GM18870 (cell line): Measurements from ENCODE around the gene AATK.

Experiments
- ATAC-seq: cut with Tn5 transposase; IDR thresholded peaks from one replicate; pipeline ENCODE4 v1.9.1; 2021; ENCODE audit warnings: moderate library complexity; ENCODE audit not compliant: unreplicated experiment

The AATK gene

GRCh38 chr17:81116704-81117103 lies 49.3 kb downstream of the AATK start:
- no peak for ATAC-seq

DNA sequence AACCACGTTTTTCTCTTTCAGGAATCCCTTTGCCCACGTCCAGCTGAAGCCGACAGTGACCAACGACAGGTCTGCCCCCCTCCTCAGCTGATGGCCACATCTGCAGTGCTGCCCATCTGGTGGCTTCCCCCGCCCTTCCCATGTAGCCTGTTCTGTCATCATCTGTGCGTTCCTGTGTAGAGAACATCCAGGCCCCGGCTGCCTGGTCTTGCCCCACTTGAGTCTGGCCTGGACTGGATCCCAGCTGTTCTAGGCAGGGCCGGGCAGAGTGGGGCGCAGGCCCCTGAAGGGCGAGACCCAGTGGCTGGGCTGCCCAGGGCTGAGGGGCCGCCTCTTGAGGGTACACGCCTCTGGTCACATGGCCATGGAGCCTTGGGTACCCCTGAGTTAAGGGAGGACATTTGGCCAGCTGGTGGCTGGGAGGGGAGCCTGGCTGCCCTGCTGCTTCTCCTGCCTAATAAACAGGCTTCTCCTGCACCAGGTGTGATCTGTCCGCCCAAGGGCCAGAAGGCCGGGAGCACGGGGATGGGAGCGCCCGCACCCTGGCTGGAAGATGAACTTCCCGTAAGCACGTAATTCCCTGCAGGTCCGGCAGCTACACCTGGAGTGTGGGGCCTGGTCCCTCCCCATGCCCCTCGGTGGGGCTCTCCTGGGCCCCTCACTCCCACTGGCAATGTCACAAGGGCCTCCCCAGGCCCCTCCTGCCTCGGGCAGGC lies 50.1 kb downstream of the AATK start:
- ATAC-seq = no peak

- no peak for ATAC-seq
Measured at GRCh38 chr17:81115219-81115618, 50.8 kb downstream of the AATK start.

GRCh38 chr17:81114351-81115093 lies 51.5 kb downstream of the AATK start:
- ATAC-seq = no peak

GRCh38 chr17:81113158-81113724 lies 52.8 kb downstream of the AATK start:
- no peak for ATAC-seq

GRCh38 chr17:81112450-81112849 lies 53.6 kb downstream of the AATK start:
- no peak for ATAC-seq

DNA sequence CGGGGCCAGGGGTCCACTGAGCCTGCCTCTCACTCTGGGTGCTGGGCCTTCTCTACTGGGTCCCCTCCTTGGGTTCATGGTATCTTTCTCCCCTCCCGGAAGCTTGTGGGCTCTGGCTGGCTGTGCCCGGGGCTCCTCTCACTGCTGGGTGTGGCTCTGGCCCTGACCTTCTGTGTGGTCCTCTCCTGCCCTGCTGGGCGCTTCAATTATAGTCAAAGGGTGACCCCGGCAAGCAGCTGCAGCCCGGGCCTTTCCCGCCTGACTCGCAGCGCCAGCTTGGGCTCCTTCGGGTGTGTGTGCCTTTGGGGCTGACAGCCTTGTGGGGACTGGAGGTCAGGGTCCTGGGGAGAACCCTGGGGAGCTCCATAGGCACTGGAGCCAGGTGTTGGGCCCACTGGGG lies 55.0 kb downstream of the AATK start:
- no peak for ATAC-seq

DNA sequence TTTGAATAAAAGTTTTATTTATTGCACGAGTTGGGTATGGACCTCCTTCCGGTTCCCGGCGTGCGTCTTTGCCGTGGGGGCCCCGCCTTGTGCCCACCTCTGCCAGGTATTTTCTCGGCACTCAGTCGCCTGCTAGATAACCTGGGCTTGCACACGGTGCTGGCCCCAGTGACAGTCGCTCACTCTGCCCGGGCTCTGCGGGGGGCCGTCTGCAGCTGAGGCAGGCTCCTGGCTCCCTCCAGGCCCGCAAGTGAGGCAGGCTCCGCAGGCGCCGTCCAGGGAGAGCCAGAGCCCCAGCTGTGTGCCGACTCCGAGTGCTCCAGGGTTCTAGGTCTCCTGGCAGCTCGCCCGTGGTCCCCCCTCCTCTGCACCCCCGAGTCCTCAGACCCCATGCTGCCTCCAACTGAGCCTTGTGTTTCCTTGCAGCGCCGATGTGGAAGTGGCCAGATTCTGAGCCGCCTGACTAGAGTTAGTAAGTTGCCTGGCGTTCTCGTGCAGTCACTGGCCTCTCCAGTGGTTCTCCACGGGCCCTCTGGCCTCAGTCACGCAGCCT lies 55.5 kb downstream of the AATK start:
- no peak for ATAC-seq

DNA sequence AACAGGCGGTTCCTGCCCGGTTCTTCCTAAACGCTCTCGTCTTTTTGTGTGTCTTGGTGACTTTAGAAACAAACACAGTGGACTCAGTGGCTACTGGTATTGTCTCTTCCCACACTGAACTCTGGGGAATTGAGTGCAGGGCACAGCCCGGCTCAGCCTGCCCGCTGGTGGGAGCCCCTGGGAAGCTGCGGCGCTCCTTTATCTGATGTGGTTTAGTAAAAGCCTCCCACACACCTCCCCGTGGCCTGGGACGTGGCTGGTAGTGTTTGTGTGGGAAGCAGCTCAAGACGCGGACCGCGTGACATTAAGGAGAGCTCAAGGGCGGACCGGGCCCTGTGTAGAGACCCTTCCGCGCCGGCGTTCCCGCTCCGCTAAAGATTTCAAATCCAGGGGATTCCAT lies 56.1 kb downstream of the AATK start:
- ATAC-seq = no peak

DNA sequence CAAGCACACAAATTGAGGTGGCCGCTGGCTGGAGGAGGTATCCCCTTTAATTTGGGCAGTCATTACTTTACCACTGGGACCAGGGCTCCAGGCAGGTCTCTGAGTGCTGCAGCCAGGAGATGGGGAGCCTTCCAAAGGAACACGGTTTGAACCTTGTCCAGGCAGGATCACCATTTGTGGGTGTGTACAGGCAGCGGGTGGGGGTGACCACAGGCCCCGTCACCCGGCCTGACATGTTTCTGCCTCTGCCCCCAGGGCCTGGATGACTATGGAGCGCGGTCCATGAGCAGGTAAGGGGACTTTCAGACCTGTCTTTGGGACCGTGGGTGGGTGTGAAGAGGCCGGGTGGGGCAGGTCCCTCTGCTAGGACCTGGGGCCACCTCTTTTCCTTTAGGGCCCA lies 57.8 kb downstream of the AATK start:
- ATAC-seq = no peak

DNA sequence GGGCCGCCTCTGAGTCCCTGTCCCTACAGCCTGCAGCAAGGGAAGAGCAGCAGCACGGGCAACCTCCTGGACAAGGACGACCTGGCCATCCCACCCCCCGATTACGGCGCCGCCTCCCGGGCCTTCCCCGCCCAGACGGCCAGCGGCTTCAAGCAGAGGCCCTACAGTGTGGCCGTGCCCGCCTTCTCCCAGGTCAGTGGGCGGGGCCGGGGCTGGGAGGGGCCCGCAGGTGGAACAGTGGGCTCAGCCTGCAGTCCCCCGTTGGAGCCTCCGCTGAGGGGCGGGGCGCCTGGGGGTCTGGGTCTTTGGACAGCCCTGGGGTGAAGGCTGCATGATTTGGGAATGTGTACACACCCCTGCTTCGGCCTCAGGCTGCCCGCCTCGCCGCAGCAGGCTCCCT lies 59.3 kb downstream of the AATK start:
- ATAC-seq = no peak

DNA sequence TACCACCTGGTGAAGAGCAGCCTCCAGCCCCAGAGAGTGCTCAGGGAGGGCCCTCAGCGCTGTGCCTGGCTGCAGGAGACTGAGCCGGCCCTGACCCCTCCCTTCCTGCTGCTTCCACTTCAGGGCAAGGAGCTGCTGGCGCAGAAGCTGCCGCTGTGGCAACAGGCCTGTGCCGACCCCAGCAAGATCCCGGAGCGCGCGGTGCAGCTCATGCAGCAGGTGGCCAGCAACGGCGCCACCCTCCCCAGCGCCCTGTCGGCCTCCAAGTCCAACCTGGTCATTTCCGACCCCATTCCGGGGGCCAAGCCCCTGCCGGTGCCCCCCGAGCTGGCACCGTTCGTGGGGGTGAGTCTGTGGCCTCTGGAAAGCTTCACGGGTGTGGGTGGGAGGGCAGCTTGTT lies 62.6 kb downstream of the AATK start:
- ATAC-seq = no peak

DNA sequence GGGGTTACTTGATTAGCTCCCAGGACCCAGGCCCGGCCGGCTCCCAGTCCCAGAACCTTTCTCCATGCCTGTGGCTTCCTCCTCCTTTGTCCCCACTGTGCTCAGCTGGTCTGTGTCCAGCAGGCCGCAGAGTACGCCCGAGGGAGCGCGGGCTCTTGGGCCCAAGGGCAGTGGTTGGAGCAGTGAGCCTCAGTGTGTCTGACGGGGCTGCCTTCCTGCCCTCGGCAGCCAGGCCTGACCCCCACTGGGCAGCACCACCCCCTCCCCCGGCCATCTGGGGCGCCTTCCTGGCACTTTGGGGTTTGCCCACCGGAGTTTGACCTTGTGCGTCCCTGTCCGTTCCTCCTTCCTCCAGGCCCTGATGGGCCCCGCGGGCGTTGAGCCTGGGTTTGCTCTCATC lies 63.2 kb downstream of the AATK start:
- ATAC-seq = no peak

GRCh38 chr17:81102352-81102751 lies 63.7 kb downstream of the AATK start:
- no peak for ATAC-seq

DNA sequence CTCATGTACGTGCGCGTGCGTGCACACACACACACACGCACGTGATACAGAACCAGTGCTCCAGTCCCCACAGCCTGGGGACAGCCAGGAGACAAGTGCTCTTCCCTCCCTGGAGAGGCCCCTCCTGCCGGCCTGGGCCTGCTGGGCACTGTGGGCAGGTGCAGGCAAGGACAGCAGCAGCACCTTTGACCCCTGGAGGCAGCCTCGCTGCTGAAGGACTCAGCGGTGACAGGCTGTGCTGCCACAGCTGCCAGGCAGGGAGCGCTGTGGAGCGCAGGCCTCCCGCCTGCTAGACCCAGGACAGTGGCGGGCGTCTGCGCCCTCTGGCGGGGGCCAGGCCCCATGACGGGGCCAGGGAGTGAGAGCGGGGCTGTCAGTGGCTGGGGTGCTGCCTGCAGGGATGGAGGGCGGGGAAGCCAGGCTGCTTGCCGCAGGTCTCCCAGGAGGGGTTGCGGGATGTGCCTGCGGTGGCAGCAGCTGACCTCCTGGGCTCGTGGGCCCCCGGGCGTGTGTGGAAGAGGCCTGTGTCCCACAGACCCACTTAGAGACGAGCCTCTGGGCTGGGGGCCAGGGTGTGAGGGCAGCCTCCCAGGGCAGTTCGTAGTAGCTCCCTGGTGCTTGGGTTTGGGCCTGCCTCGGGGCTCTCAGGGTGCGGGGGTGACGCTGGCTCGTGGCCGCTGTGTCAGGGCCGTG lies 64.3 kb downstream of the AATK start:
- ATAC-seq = no peak

DNA sequence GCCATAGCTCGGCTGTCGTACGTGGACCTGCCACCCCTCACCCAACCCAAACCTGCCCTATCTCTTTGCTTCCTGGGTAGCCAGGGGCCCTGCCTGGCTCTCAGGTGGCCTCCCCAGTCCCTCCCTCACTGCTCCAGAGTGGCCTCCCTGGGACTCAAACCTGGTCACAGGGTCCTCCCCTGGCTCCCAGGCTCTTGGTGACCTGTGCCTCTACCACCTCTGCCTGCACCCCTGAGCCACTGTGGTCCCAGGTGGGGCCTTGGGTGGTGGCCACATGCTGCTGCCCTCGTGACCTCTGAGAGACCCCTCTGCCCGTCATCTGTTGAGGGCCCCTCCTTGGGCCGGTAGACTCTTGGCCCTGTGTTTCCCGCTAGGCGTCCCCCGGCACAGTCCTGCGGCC lies 65.4 kb downstream of the AATK start:
- no peak for ATAC-seq

DNA sequence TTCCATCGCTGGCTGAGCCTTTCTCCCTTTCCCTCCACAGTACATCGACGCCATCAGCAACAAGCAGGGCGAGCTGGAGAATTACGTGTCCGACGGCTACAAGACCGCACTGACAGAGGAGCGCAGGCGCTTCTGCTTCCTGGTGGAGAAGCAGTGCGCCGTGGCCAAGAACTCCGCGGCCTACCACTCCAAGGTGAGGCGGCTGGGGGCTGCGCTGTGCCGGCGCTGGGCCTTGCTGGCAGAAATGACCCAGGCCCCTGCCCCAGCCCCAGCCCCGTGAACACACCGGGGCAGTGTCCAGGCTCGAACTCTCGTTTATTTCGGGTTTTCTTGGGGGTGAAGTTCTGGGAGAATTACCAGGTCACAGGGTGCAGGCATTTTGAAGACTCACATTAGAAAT lies 66.1 kb downstream of the AATK start:
- ATAC-seq = no peak

GRCh38 chr17:81097943-81098308 lies 68.1 kb downstream of the AATK start:
- no peak for ATAC-seq

GRCh38 chr17:81097134-81097942 lies 68.7 kb downstream of the AATK start:
- ATAC-seq = no peak

DNA sequence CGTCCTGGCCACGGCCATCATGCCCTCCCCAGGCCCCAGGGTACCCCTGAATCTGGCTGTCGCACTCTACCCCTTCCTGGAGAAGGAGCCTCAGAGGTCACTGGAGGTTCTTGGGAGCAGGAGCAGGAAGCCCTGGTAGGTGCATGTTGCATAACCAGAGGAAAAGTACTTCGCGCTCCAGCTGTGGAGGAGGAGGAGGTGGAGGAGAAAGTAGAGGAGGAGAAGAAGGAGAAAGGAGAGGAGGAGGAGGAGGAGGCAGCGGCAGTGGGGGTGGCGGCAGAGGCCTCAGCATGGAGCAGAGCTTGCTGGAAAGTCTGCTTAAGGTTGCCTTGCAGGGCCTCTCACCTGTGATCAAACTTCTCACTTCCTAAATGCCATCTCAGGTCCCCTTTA lies 69.3 kb downstream of the AATK start:
- no peak for ATAC-seq

DNA sequence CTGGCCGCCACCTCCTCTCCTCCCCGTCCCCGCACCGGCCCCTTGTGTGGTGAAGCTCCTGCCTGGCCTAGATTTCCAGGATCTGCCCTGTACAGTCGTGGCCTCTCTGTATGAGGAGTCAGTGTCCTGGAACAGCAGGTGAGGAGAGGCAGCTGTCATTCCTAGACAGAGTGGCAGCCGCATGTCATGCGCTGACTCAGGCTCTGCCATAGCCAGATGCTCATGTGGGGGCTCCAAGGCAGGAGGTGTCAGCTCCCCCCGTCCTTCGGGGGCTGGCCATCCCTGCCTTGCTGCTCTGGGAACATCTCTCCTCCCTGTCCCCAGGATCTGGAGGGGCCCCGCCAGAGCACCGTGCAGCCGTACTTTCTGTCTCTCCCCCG lies 70.6 kb downstream of the AATK start:
- no peak for ATAC-seq
